Left kidney (tissue), 2 donors: Measurements from ENCODE around the gene AGAP2. TPM values are rescaled to one million over a fixed set of nuclear protein-coding genes. Genes with fewer than 3 reads are reported as not detected.
"Not testable (repeated sequence)": the region's sequence is repeated elsewhere in the genome, so short reads cannot be mapped to it uniquely, and the experiment has no call there.

Experiments
- DNase-seq: peaks from one replicate; pipeline ENCODE4 v3.0.0-alpha.2; 2013
- polyA plus RNA-seq: library from polyadenylated mRNA; unstranded; fragments of 120-200 nt; gene quantifications from one replicate; pipeline ENCODE4 v1.2.1, GENCODE V29; 2013; ENCODE audit not compliant: insufficient read length

AGAP2 gene
- polyA plus RNA-seq, 1 donor, result 1.2 TPM

- no peak for DNase-seq
These were observed 15.6 kb downstream of the AGAP2 start for GRCh38 chr12:57722716-57723629.

GRCh38 chr12:57721846-57722608 is 16.5 kb downstream of the AGAP2 start:
- not testable (repeated sequence) for DNase-seq

GRCh38 chr12:57720606-57721595 is 17.6 kb downstream of the AGAP2 start:
- DNase-seq, result no peak

GRCh38 chr12:57719777-57720605 is 18.6 kb downstream of the AGAP2 start:
- DNase-seq, result no peak

- no peak for DNase-seq
These were observed 19.7 kb downstream of the AGAP2 start for GRCh38 chr12:57718641-57719528.

GRCh38 chr12:57717846-57718640 is 20.5 kb downstream of the AGAP2 start:
- no peak for DNase-seq

- DNase-seq, result no peak
These were observed 21.4 kb downstream of the AGAP2 start for GRCh38 chr12:57717131-57717530.

- no peak for DNase-seq
These were observed 22.2 kb downstream of the AGAP2 start for GRCh38 chr12:57716305-57716704.

- DNase-seq, result no peak
These were observed 22.8 kb downstream of the AGAP2 start for GRCh38 chr12:57715786-57716185.

GRCh38 chr12:57715036-57715748 is 23.4 kb downstream of the AGAP2 start:
- not testable (repeated sequence) for DNase-seq

GRCh38 chr12:57713209-57713608 is 25.3 kb downstream of the AGAP2 start:
- DNase-seq, result no peak

- no peak for DNase-seq
These were observed 25.8 kb downstream of the AGAP2 start for GRCh38 chr12:57712701-57713100.

- no peak for DNase-seq
These were observed 30.2 kb downstream of the AGAP2 start for GRCh38 chr12:57708296-57708695.

- no peak for DNase-seq
These were observed 31.3 kb downstream of the AGAP2 start for GRCh38 chr12:57707250-57707649.

GRCh38 chr12:57700317-57700716 is 38.2 kb downstream of the AGAP2 start:
- no peak for DNase-seq

GRCh38 chr12:57698414-57698813 is 40.1 kb downstream of the AGAP2 start:
- no peak for DNase-seq

GRCh38 chr12:57697076-57697475 is 41.5 kb downstream of the AGAP2 start:
- no peak for DNase-seq

GRCh38 chr12:57695770-57696432 is 42.6 kb downstream of the AGAP2 start:
- DNase-seq, result no peak
